K562 (cell line): Measurements from ENCODE around the gene PRXL2A. TPM values are rescaled to one million over a fixed set of nuclear protein-coding genes. Genes with fewer than 3 reads are reported as not detected.

Experiments
- ATAC-seq: fragments of 200-7000 bp; cut with Tn5 transposase; 3 replicates; pipeline ENCODE4 v1.9.1; 2020; ENCODE audit warnings: moderate library complexity
- BruUV-seq: library from RNA; stranded (reverse); fragments of 400-500 nt; replicated peaks from 2 replicates; lab custom pipeline; 2021; lab: Mats Ljungman, UMichigan
- CTCF ChIA-PET: fragments of 300-600 bp; formaldehyde crosslinking; extraction: SDS; loops from one replicate; lab custom pipeline; 2021; ENCODE audit warnings: low intra/inter-chr PET ratio; lab: Yijun Ruan, JAX
- POLR2A ChIA-PET: fragments of 300-600, 350-650 bp; sonication (Branson Sonifier 250); formaldehyde crosslinking; extraction: SDS; loops from one replicate; lab custom pipeline; 2021; ENCODE audit warnings: antibody characterized with exemption, inconsistent platforms; lab: Yijun Ruan, JAX
- DNase-seq, 4 experiments: peaks; one replicate each; pipeline versions ENCODE4 v3.0.0 to v3.0.0-alpha.2; 2011 to 2018; ENCODE audit warnings: low spot score in 3 of 4, mixed read lengths in 3 of 4; ENCODE audit errors: extremely low read depth in 1 of 4
- FAIRE-seq: peaks from 2 replicates; lab custom pipeline; 2011; peaks lifted over from hg19 to GRCh38; lab: Jason Lieb, UNC
- H2AFZ ChIP-seq: 2 replicates; pipeline ENCODE4 v1.6.0; 2011; ENCODE audit warnings: low read depth, low read length, control low read depth, inconsistent platforms
- H3K27ac ChIP-seq: fragments of 200-600 bp; 3 replicates; pipeline ENCODE4 v1.8.0; 2011; ENCODE audit warnings: low read depth, mild to moderate bottlenecking, control low read depth, inconsistent platforms, low read length, moderate library complexity, mixed read lengths; ENCODE audit errors: extremely low read depth
- H3K27me3 ChIP-seq, 2 experiments: fragments of 300-600 bp in 1 of 2; 2 replicates in 1 of 2; 3 replicates in 1 of 2; pipeline versions ENCODE4 v1.6.0 to v1.8.0; 2011; ENCODE audit warnings: inconsistent platforms in 2 of 2, low read length in 2 of 2, mild to moderate bottlenecking in 1 of 2, mixed read lengths in 1 of 2, moderate library complexity in 1 of 2; ENCODE audit not compliant: control insufficient read depth in 2 of 2, insufficient read depth in 2 of 2
- H3K36me3 ChIP-seq: fragments of 300-600 bp; 3 replicates; pipeline ENCODE4 v1.8.0; 2011; ENCODE audit warnings: mild to moderate bottlenecking, low read length, inconsistent platforms; ENCODE audit not compliant: control insufficient read depth, insufficient read depth
- H3K4me1 ChIP-seq, 2 experiments: fragments of 200-600 bp in 1 of 2; replicated peaks in 1 of 2; 2 replicates in 1 of 2; 3 replicates in 1 of 2; pipeline versions ENCODE4 v1.5.1 to v1.8.0; 2011; ENCODE audit warnings: inconsistent platforms in 2 of 2, low read length in 2 of 2, mild to moderate bottlenecking in 1 of 2, mixed read lengths in 1 of 2, moderate library complexity in 1 of 2; ENCODE audit not compliant: control insufficient read depth in 2 of 2, insufficient read depth in 2 of 2
- H3K4me2 ChIP-seq: 2 replicates; pipeline ENCODE4 v1.6.1; 2011; ENCODE audit warnings: low read length, control low read depth, inconsistent platforms, mixed read lengths; ENCODE audit not compliant: insufficient read depth
- H3K4me3 ChIP-seq: fragments of 200-600 bp; sonication (generic), shearing (Covaris generic); 2 replicates; pipeline ENCODE4 v1.5.1; 2016; ENCODE audit warnings: control low read depth, inconsistent platforms
- H3K79me2 ChIP-seq: fragments of 200-600 bp; 3 replicates; pipeline ENCODE4 v1.8.0; 2011; ENCODE audit warnings: low read length, inconsistent platforms; ENCODE audit not compliant: control insufficient read depth, insufficient read depth
- H3K9ac ChIP-seq, 2 experiments: 2 replicates each; pipeline versions ENCODE4 v1.6.0 to v1.6.1; 2011; ENCODE audit warnings: low read depth in 2 of 2, low read length in 2 of 2, control low read depth in 1 of 2, inconsistent platforms in 1 of 2, mild to moderate bottlenecking in 1 of 2, mixed read lengths in 1 of 2; ENCODE audit not compliant: insufficient read depth in 1 of 2
- H3K9me1 ChIP-seq: one replicate; pipeline ENCODE4 v1.6.0; 2011; ENCODE audit warnings: inconsistent platforms, mild to moderate bottlenecking, low read length, moderate library complexity; ENCODE audit not compliant: control insufficient read depth, insufficient read depth
- H3K9me3 ChIP-seq: replicated peaks from 2 replicates; pipeline ENCODE4 v1.5.1; 2011; ENCODE audit warnings: low read depth, low read length, inconsistent platforms; ENCODE audit not compliant: control insufficient read depth, insufficient read depth
- H4K20me1 ChIP-seq: replicated peaks from 2 replicates; pipeline ENCODE4 v1.6.1; 2011; ENCODE audit warnings: low read length, inconsistent platforms, mixed read lengths; ENCODE audit not compliant: control insufficient read depth, insufficient read depth
- HOXB6 ChIP-seq: fragments of 250-450 bp; sonication (Bioruptor Pico); IDR thresholded peaks from 2 replicates; pipeline ENCODE4 v1.5.1; 2022; ENCODE audit warnings: mild to moderate bottlenecking, borderline replicate concordance
- POU5F1 ChIP-seq: fragments of 150-350 bp; IDR thresholded peaks from 2 replicates; pipeline ENCODE4 v1.6.1; 2014; ENCODE audit warnings: borderline replicate concordance, low read length, low read depth, mild to moderate bottlenecking; ENCODE audit not compliant: partially characterized antibody
- RAD21 ChIP-seq, 2 experiments: fragments of 250-450 bp in 1 of 2; fragments of 450-650 bp in 1 of 2; sonication (Bioruptor Pico) in 1 of 2; formaldehyde crosslinking in 1 of 2; IDR thresholded peaks in 1 of 2; conservative IDR thresholded peaks in 1 of 2; 2 replicates each; pipeline versions ENCODE4 v1.4.0 to v1.8.0; 2020 to 2022; ENCODE audit warnings: mild to moderate bottlenecking in 2 of 2, moderate library complexity in 1 of 2
- SMAD2 ChIP-seq: fragments of 150-350 bp; IDR thresholded peaks from 2 replicates; pipeline ENCODE4 v1.6.1; 2014; ENCODE audit warnings: low read depth, mild to moderate bottlenecking, low read length
- SP1 ChIP-seq: sonication (generic); formaldehyde crosslinking; IDR thresholded peaks from 2 replicates; pipeline ENCODE4 v1.8.1; 2022; ENCODE audit warnings: mild to moderate bottlenecking, missing genetic modification reagents
- ZBTB34 ChIP-seq: fragments of 250-450 bp; sonication (Bioruptor Pico); IDR thresholded peaks from 2 replicates; pipeline ENCODE4 v1.8.0; 2021; ENCODE audit warnings: mild to moderate bottlenecking, moderate library complexity
- ZNF12 ChIP-seq: sonication (generic); formaldehyde crosslinking; IDR thresholded peaks from 2 replicates; pipeline ENCODE4 v1.4.0; 2020; ENCODE audit warnings: mild to moderate bottlenecking, missing genetic modification reagents
- WGBS: fragments of 100-300 bp; shearing (Covaris generic); methylation state at CpG from one replicate; pipeline ENCODE4 v1.1.6; 2016; ENCODE audit warnings: low coverage, mixed read lengths; ENCODE audit not compliant: insufficient coverage; ENCODE audit errors: missing lambda C conversion rate; 5-methylcytosine and 5-hydroxymethylcytosine counted together
- in situ Hi-C: fragments of 300-500 bp; cut with MboI; formaldehyde crosslinking; loops from 4 replicates; pipeline ENCODE4 v1.15.0; 2018; ENCODE audit warnings: inconsistent platforms, mixed read lengths
- intact Hi-C: fragments of 100-400 bp; cut with micrococcal nuclease; formaldehyde crosslinking; loops from 2 replicates; pipeline ENCODE4 v1.14.2; 2022
- polyA plus RNA-seq, 8 experiments: library from polyadenylated mRNA; depleted of rRNA in 4 of 8; stranded (reverse) in 5 of 8; unstranded in 3 of 8; fragments of >200 nt; fragmentation: Nextera tagmentation in 2 of 8; fragmentation: Illumina TruSeq in 1 of 8; extraction: Ambion mirVana in 2 of 8; extraction: Trizol in 1 of 8; gene quantifications; 2 replicates each; pipeline versions ENCODE4 v1.2.1 to v1.2.3, GENCODE V29; 2011 to 2014; ENCODE audit warnings: inconsistent platforms in 1 of 8, missing spikeins in 1 of 8
- total RNA-seq, 7 experiments: library from RNA; depleted of rRNA in 6 of 7; stranded (reverse); fragments of >200 nt in 6 of 7; fragmentation: Illumina TruSeq in 2 of 7; extraction: Trizol in 2 of 7; gene quantifications; 2 replicates each; pipeline versions ENCODE4 v1.2.1 to v1.2.3, GENCODE V29; 2011 to 2021; ENCODE audit warnings: low replicate concordance in 1 of 7

Gene PRXL2A
- total and polyA plus RNA-seq, 9 of the 15 experiments (the other 6 are each of a cell fraction or from before 2014, with no cell fraction given): 0.14 to 1.2 (median 0.75) TPM

- Histone ChIP-seq H2AFZ (no peak overlapping the region), H3K4me3 (no peak overlapping the region), H4K20me1 (no peaks in the 10 kb centered on the region), H3K4me1 (no peaks in the 10 kb centered on the region), H3K9ac (no peak overlapping the region), H3K36me3 (no peaks in the 10 kb centered on the region), H3K4me2 (no peak overlapping the region), H3K9me3 (no peaks in the 10 kb centered on the region), H3K27me3 (peaks cover 10 to 23% of the 10 kb centered on the region in 2 experiments; a peak in 4 of 5 replicates), H3K9me1 (no peaks in the 10 kb centered on the region), H3K27ac (no peak overlapping the region), H3K79me2 (no peaks in the 10 kb centered on the region)
- no peak for TF ChIP-seq POU5F1
- no peak for TF ChIP-seq SP1
- no peak for TF ChIP-seq ZNF12
- no peak for TF ChIP-seq SMAD2
- TF ChIP-seq RAD21 (CRISPR knock-in tag; conservative IDR thresholded peaks at IDR 0.05 in 1 of 2, IDR thresholded peaks at IDR 0.05 in 1 of 2): no peak
- TF ChIP-seq HOXB6 (CRISPR knock-in tag): no peak
- no peak for TF ChIP-seq ZBTB34
- ChIA-PET POLR2A (no interaction called here), CTCF (no interaction called here)
- intact Hi-C loops: no loop called here
- DNase-seq (no peak), ATAC-seq (no peak), FAIRE-seq (no peak)
- BruUV-seq: no TSS peak
- in situ Hi-C loops: no loop called here
- WGBS: 12% methylated on average over 9 of the region's 9 CpGs
Observed at GRCh38 chr10:80429521-80429973, 21.2 kb downstream of the PRXL2A start.
